GM19043 (cell line): ENCODE data around the gene HOXC11.

Experiments used
- ATAC-seq: cut with Tn5 transposase; IDR thresholded peaks from one replicate; pipeline ENCODE4 v1.9.1; 2021; ENCODE audit warnings: low read depth; ENCODE audit not compliant: unreplicated experiment

HOXC11 gene

DNA sequence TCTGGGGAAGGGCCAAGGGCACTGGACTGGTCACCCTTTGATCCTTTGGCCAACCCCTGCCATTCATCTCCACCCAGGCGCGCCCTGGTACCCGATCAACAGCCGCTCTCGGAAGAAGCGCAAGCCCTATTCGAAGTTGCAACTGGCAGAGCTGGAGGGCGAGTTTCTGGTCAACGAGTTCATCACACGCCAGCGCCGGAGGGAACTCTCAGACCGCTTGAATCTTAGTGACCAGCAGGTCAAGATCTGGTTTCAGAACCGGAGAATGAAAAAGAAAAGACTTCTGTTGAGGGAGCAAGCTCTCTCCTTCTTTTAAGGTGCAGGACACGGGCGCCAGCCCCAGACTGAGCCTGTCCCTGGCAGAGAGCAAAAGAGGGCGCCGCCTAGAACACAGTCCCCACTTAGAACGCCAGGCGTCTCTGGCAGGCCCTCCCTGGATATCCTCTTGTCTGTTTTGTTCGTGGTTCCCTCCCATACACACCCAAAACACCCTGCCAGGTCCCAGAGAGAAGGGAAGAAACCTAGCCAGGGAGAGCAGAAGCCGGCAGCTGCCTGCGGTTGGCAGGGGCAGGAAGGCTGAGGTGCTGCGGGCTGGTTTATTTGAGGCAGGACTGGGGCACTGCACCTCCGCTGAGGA is 16.6 kb upstream of the HOXC11 start:
- ATAC-seq, result no peak

DNA sequence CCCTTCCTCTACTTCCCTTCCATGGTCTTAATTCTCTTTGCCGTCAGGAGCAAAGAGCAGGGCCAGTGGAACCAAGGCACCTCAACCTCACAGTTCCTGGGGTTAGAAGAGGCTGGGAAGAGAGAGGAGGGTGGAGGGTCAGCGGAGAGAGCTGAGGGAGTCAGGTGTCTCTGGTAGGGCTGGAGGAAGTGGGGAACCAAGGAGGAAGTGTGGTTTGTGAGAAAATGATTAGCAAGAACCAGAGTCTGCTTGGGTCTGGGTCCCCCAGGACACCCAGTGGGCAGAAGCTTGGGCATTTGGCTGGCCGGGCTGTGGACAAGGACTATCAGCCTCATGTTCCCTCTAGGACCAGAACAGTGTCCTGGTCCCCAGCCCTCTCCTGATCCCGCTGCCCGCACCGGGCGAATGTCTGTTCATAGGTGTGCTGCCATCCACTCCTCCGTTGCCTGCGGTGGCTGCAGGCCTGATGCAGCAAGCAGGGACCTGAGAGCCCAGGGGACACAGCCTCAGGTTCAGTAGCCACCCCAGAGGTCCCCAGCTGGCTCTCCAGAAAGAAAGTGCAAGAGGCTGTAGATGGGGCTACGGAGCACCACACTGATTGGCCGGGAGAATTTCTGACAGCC is 15.9 kb upstream of the HOXC11 start:
- ATAC-seq, result no peak

DNA sequence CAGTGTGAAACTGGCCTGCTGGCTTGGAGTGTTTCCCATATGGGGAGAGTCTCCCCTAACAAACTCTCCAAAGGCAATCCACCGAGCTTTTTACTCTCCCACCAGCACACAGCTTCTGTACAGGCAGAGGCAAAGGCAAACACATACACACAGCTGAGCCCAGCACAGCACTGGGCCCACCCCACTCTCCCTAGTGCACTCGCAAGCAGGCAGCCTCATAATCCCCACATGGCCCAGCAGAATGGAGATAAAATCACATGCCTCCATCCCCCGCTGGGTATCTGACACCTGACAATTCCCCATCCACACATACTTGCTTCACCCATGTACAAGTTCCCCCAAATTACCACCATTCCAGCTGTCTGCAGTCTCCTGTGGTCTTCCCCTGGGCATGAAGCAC is 14.8 kb upstream of the HOXC11 start:
- no peak for ATAC-seq

DNA sequence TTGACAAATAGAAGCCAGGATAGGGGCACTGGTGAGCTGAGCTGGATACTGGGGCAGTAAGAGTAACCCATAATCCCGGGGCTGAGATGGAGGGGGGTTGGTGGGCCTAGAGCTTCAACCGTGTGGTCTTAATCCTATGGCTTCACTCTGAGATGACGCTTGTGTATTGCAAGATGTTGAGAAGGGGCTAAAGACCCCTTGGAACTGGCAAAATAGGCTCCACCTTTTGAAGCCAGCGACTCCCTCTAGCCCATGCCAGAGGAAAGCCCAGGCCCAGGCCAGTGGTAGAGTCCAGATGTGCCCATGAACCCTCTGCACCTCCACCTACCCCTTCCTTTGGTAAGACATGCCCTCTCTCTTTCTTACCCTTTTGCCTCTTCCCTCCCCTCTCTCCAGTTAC is 13.6 kb upstream of the HOXC11 start:
- no peak for ATAC-seq

- no peak for ATAC-seq
Measured at GRCh38 chr12:53960187-53961024, 12.5 kb upstream of the HOXC11 start.

- no peak for ATAC-seq
Measured at GRCh38 chr12:53961025-53961761, 11.7 kb upstream of the HOXC11 start.

DNA sequence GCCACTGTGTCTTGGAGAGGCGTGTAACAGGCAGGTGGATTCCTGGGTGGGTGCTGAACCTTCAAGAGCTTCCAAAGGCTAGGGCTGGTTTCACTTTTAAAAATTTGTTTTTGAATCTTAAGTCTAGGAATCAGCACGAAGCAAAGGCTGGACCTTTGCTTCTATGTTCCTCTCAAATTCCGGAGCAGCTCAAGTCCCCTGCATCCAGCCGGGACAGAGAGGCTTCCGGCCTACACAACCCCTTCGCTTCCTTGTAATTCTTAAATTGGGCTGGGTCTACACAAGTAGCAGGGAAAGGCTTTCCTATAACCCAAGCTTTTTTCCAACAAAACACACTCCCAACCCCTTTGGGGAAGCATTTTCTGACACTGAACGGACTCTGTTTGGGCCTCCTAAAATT is 9.9 kb upstream of the HOXC11 start:
- ATAC-seq, result no peak

DNA sequence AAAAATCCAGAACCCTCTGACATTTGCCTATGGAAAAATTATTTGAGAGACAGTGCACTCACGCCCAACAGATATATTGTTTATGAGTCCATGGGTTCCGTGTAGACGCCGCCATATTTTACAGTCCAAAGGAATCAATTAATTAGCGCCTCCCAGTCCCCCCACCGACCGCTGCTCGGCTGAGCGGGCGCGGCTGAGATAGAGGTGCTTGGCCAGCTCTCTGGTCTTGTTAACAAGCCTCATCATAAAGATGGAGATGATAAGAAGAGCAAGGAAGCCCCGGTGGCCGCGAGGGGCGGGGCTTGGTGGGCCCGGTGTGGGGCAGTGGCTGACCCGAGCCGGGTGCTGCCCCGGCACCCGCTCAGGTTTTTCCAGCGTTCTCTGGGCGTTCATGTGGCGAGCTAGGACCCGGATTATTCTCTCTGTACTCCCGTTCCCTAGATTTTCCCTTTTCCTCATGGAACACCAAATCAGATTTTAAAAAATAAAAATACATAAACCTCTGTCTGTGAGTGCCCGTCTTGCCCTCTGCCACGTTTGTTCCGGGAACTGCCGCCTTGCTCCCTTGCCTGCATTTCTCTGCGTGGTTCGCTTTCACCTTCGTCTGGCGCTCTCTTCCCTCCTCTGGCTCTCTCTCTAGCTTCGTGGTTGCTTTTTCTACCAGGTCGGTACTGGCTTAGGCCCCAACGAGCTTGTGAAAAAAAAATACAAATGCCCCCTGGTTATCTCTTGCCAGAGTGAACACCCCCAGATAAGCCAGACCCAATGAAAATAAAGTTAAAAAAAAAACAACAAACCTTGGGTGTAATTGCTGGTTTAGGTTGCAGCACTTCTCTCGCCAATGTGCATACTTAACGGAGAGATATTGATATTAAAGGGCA is 9.3 kb upstream of the HOXC11 start:
- no peak for ATAC-seq

DNA sequence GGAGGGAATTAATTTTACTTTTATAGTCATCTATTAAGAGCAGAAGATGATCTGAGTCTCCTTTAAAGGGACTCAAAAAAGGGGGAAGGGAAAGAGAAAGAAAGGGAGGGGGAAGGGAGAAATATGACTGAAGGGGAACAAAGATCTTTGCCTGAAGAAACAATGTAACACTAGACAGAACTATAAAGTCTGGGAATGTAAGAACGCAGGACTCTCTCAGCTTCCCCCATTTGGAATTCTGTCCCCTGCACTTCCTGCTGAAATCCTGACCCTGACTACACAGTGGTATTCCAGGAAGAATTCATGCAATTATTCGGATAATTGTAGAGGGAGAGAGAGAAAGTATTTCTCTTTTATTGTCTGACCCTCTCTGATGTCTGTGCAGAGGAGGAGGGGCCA is 8.6 kb upstream of the HOXC11 start:
- no peak for ATAC-seq

- no peak for ATAC-seq
Measured at GRCh38 chr12:53965281-53966084, 7.4 kb upstream of the HOXC11 start.

- ATAC-seq, result no peak
Measured at GRCh38 chr12:53966085-53966384, 6.9 kb upstream of the HOXC11 start.

DNA sequence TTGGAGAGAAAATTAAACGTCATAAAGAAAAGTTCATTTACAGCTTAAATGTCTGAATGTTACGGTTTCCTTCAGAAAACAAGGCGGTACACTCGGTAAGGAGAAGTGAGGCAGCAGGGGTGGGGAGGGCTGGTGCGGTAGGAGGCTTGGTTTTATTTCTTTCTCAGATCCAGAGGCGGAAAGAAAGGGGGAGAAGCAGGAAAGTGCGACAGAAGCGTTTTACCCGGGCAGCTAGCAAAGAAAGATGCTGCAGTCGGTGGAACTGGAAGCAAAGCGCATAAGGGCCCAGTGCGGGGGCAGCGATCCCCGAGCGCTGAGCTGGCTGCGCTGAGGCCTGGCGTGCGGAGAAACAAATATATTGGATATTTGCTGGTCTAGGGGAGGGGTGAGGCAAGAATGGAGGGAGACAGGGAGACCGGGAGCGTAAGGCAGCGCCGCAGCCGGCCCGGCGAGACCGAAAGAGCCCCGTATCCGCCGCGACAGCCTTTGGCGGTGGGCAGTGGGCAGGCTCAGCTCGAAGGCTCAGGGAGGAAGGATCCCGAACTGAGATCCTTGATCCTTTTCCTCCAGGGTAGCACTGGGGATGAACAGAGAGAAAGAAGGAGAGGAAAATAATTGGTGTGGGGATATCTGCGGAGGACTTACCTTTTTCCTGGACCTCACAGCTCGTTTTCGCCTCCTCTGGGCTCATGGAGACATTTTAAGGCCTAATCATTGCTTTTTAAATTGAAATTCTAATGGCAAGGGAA is 6.4 kb upstream of the HOXC11 start:
- no peak for ATAC-seq

DNA sequence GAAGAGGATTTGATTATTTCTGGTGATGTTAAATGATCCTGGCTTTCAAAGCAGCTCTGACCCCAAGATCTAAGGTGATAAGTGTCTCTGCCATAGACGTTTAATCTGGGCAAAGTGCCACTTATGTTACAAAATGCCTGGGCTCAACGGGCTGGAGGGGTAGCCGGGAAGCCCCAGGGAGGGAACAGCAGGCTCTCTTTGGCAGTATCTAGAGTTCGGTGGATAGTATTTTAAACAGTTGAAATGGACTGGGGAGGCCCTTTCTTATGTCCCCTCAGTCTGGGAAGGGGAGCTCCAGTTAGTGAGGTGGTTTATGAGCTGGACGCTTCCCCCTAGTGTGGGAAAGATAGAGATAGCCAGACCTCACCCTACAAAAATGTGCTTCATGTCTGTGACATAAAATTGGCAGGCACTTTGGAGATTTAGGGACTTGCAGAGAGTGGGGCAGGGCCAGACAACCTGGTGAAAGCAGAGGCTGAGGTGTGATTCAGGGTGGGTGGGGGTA is 5.5 kb upstream of the HOXC11 start:
- ATAC-seq, result no peak

DNA sequence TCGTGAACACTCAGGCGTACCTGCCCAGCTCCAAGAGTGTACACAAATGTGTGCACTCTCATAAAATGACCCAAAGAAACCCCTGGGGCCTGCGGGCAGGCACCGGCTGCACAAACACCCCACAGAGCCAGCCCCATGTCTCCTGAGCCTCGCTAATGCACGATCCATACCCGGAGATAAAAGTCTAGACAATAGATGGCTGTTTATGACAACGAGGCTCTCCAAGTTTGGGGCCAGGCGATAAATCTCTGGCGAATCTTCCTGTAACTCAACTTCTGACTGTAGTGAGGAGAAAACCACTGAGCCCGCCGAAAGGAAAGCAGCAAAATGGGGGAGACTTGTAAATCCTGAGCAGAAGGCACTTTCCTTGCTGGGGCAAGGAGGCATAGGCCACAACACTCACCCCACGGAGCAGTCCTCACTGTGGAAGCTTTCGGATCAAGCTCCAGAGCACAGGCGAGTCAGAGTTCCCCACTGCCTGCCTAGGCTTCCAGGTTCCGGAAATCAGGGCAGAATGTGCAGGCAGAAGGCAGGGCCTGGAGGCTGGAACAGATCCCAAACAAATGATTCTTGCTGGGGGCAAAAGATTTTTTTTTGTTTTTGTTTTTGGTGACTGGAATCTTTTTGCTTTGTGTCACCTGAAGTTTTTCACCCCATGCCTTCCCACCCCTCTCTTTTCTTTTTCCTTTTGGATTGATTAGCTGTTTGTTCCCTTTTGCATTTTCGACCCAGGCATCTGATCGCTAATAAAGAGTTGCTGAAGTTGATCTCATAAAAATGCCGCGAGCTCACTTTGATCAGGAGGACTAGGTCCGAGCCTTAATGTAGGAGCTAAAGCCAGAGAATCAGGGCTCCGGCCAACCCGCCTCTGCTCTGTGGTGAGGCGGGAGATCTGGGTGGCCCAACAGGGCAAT is 4.5 kb upstream of the HOXC11 start:
- ATAC-seq, result no peak

DNA sequence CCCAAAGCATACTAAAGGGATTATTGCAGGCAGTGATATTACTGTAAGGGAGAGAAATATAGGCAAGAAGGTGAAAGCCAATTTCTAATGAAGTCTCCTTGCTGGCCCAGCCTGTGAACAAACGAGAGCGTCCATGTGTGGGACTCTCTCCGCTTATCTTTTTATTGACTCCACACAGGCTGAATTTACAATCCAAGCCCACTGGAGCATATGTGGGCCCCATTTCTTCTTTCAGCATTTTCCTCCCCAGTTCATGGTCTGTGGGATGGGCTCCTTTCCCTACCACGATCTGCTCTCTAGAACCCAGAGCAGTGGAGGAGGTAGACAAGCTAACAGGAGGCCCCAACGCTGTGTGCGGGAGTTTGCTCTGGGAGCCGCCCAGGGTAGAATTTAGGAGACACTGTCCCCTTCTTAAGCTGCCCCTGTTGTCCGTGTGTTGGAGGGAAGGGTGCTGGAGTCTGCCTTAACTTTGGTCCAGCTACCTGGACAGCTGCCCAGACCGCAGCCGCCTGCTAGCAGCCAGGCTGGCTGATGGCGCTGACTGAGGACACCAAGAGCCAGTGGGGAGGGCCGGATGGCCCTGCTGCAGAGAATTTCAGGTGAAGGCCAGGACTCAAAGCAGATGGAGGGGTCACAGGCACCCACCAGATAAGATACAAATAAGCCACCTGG is 3.2 kb upstream of the HOXC11 start:
- ATAC-seq, result no peak

DNA sequence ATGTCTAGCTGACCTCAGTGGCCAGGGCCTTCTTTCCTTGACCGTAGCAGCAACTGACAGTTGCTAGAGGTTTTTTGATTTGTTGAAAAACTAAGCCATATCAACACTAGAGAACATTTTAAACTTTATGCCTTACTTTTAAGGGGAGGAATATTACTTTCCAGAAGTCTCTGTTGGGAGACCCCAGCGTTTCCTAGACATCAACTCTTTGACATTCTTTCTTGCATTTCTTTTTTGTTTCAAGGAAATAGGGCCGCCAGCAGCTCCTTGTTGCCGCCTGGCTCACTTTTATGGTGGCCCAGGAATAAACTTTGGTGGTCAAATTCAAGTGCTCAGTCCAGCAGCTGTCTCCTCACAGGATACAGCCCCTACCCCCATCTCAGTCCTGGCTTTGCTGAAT is 2.5 kb upstream of the HOXC11 start:
- no peak for ATAC-seq

GRCh38 chr12:53971129-53971528 is 1.8 kb upstream of the HOXC11 start:
- ATAC-seq, result no peak
